ENCODE measurements around the gene STXBP1. TPM values are rescaled to one million over a fixed set of nuclear protein-coding genes. Genes with fewer than 3 reads are reported as not detected.
A peak's percentile ranks its signal among the peaks of the same experiment; 100 is the strongest.

STXBP1 gene
- total and polyA plus RNA-seq, 2 of the 4 experiments (the other 2 are of a cell fraction), result 15.8 to 22.6 TPM

GRCh38 chr9:127676638-127677037 lies 64.6 kb downstream of the STXBP1 start:
- no peaks in the 10 kb centered on the region for H3K27me3 ChIP-seq (ENCODE audit: control insufficient read depth, insufficient read depth, low read length)
- H2BK15ac ChIP-seq (ENCODE audit: low read depth, low read length), result no peak overlapping the region
- no peak overlapping the region for H4K5ac ChIP-seq (ENCODE audit: low read depth, low read length)
- ChIA-PET CTCF (interaction anchor here (0.7 kb wide), 1 partner anchor 9 kb away, joined by 3 read pairs; no protein-coding TSS in a partner anchor), POLR2A (ENCODE audit: unreplicated experiment) (no interaction called here)
- H3K9ac ChIP-seq (ENCODE audit: low read depth, low read length), result no peak overlapping the region
- in situ Hi-C loops (cut with MboI; ENCODE audit: low sequenced_read_pairs) (no loop called here), intact Hi-C loops (cut with micrococcal nuclease) (no loop called here), dilution Hi-C loops (cut with HindIII; ENCODE audit: low sequenced_read_pairs, unreplicated experiment) (no loop called here)
- H3K36me3 ChIP-seq (ENCODE audit: control insufficient read depth, insufficient read depth, low read length), result peaks cover 60% of the 10 kb centered on the region
- H4K20me1 ChIP-seq (ENCODE audit: insufficient read depth, low read length), result no peaks in the 10 kb centered on the region
- H3K23ac ChIP-seq (ENCODE audit: low read depth, low read length), result no peak overlapping the region
- BruUV-seq (replicated peaks), result no TSS peak
- H2AFZ ChIP-seq (replicated peaks; ENCODE audit: low read length, poor library complexity), result no peak overlapping the region
- H3K4me2 ChIP-seq (ENCODE audit: low read depth, low read length), result no peak overlapping the region
- ATAC-seq (ENCODE audit: low read depth) (no peak), DNase-seq (peak; percentile 14)
- no peaks in the 10 kb centered on the region for H3K4me1 ChIP-seq (ENCODE audit: control insufficient read depth, insufficient read depth, low read length)
- H2AK5ac ChIP-seq (ENCODE audit: low read depth, low read length), result no peak overlapping the region
- H3K27ac ChIP-seq (ENCODE audit: insufficient read depth, low read length), result no peak overlapping the region
- no peak overlapping the region for H3K56ac ChIP-seq (ENCODE audit: extremely low read depth, insufficient read depth, low read length)
- no peak overlapping the region for H4K8ac ChIP-seq (ENCODE audit: low read depth in 2 of 2, low read length in 2 of 2)
- no peak overlapping the region for H3K4ac ChIP-seq (ENCODE audit: low read depth, low read length)
- no peak overlapping the region for H2BK5ac ChIP-seq (ENCODE audit: low read depth, low read length, poor library complexity, severe bottlenecking)
- TF ChIP-seq RAD21 (IDR thresholded peaks at IDR 0.05; ENCODE audit: low read length) (no peak), MAZ (IDR thresholded peaks at IDR 0.05; ENCODE audit: borderline replicate concordance, low read depth, low read length) (no peak), POLR2A (IDR thresholded peaks at IDR 0.05; ENCODE audit: low read depth, low read length) (no peak), MAFK (IDR thresholded peaks at IDR 0.05; ENCODE audit: low read depth, low read length) (no peak), RFX5 (IDR thresholded peaks at IDR 0.05; ENCODE audit: low read depth, low read length) (no peak), FOS (IDR thresholded peaks at IDR 0.05; ENCODE audit: low read depth, low read length) (no peak), RCOR1 (IDR thresholded peaks at IDR 0.05; ENCODE audit: insufficient replicate concordance, low read length) (no peak), CHD1 (IDR thresholded peaks at IDR 0.05; ENCODE audit: low read depth, low read length) (no peak), CTCF (conservative IDR thresholded peaks at IDR 0.05; ENCODE audit: low read depth, low read length) (no peak), CEBPB (IDR thresholded peaks at IDR 0.05; ENCODE audit: low read depth, low read length) (no peak), NFE2L2 (IDR thresholded peaks at IDR 0.05; ENCODE audit: low read depth, low read length) (no peak), SMC3 (IDR thresholded peaks at IDR 0.05; ENCODE audit: low read depth, low read length) (no peak), ELK1 (IDR thresholded peaks at IDR 0.05; ENCODE audit: borderline replicate concordance, low read depth, low read length) (no peak)
- TF ChIP-seq, protein P1, sequence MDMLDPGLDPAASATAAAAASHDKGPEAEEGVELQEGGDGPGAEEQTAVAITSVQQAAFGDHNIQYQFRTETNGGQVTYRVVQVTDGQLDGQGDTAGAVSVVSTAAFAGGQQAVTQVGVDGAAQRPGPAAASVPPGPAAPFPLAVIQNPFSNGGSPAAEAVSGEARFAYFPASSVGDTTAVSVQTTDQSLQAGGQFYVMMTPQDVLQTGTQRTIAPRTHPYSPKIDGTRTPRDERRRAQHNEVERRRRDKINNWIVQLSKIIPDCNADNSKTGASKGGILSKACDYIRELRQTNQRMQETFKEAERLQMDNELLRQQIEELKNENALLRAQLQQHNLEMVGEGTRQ (IDR thresholded peaks at IDR 0.05; ENCODE audit: low read depth, low read length), result no peak
- H4K91ac ChIP-seq (ENCODE audit: insufficient read depth, low read depth, low read length), result no peak overlapping the region
- peak overlapping the region; percentile 10 for H2AK9ac ChIP-seq (replicated peaks; ENCODE audit: low read depth, low read length, poor library complexity)
- 20% methylated on average over 1 of the region's 12 CpGs; no CpG with 5 or more reads in 1 of the 2 experiments for WGBS, 2 experiments (ENCODE audit: extremely low coverage in 2 of 2, insufficient read length in 1 of 2)
- H3K4me3 ChIP-seq (ENCODE audit: insufficient read depth, low read depth, low read length), result no peak overlapping the region
- no peak overlapping the region for H3K18ac ChIP-seq (ENCODE audit: low read depth, low read length)
- H2BK120ac ChIP-seq (ENCODE audit: low read depth, low read length), result no peak overlapping the region
- H3K9me3 ChIP-seq (ENCODE audit: control insufficient read depth, insufficient read depth, low read length), result no peaks in the 10 kb centered on the region
- H3K79me1 ChIP-seq (ENCODE audit: low read depth in 1 of 2, low read length in 2 of 2), result no peaks in the 10 kb centered on the region
- H3K9me1 ChIP-seq (ENCODE audit: insufficient read depth, low read length), result peaks cover 3% of the 10 kb centered on the region; the same call in 1 of the 2 replicates
- no peak overlapping the region for H2BK20ac ChIP-seq (ENCODE audit: low read depth, low read length)
- no peak overlapping the region for H3K14ac ChIP-seq (replicated peaks; ENCODE audit: low read depth, low read length)
